WERI-Rb-1 (cell line): ENCODE data around the gene AFTPH.

Source experiments
- DNase-seq: peaks from one replicate; pipeline ENCODE4 v3.0.0-alpha.2; 2020
- H3K27ac ChIP-seq: fragments of 250-450 bp; sonication (Bioruptor Pico); 2 replicates; pipeline ENCODE4 v1.5.1; 2020; ENCODE audit warnings: mild to moderate bottlenecking, moderate library complexity
- H3K27me3 ChIP-seq: fragments of 250-450 bp; sonication (Bioruptor Pico); 2 replicates; pipeline ENCODE4 v1.5.1; 2021; ENCODE audit warnings: mild to moderate bottlenecking, low read depth, moderate library complexity; ENCODE audit not compliant: insufficient read depth, severe bottlenecking
- H3K36me3 ChIP-seq: fragments of 250-450 bp; sonication (Bioruptor Pico); 2 replicates; pipeline ENCODE4 v1.5.1; 2020; ENCODE audit warnings: mild to moderate bottlenecking, moderate library complexity
- H3K4me3 ChIP-seq: 2 replicates; pipeline ENCODE4 v1.5.1; 2011; ENCODE audit warnings: low read depth, mild to moderate bottlenecking, control low read depth, low read length
- H3K9me3 ChIP-seq: fragments of 250-450 bp; sonication (Bioruptor Pico); 2 replicates; pipeline ENCODE4 v1.5.1; 2021; ENCODE audit warnings: mild to moderate bottlenecking, moderate library complexity; ENCODE audit not compliant: severe bottlenecking
- CTCF ChIP-seq: IDR thresholded peaks from 2 replicates; pipeline ENCODE4 v1.5.1; 2011; ENCODE audit warnings: low read depth, mild to moderate bottlenecking, control low read depth, inconsistent platforms, low read length

AFTPH gene

GRCh38 chr2:64602436-64602835 lies 78.3 kb downstream of the AFTPH start:
- no peak overlapping the region for H3K27ac ChIP-seq
- H3K27me3 ChIP-seq: no peaks in the 10 kb centered on the region
- no peak for DNase-seq
- no peak overlapping the region for H3K4me3 ChIP-seq
- no peak for TF ChIP-seq CTCF
- H3K9me3 ChIP-seq: peaks cover 3% of the 10 kb centered on the region
- H3K36me3 ChIP-seq: no peaks in the 10 kb centered on the region

GRCh38 chr2:64604155-64604554 lies 80.0 kb downstream of the AFTPH start:
- no peak for DNase-seq
- H3K4me3 ChIP-seq: no peak overlapping the region
- TF ChIP-seq CTCF: no peak

GRCh38 chr2:64605026-64605471 lies 80.9 kb downstream of the AFTPH start:
- Histone ChIP-seq H3K27me3 (no peaks in the 10 kb centered on the region), H3K9me3 (peaks cover 3% of the 10 kb centered on the region), H3K27ac (no peak overlapping the region), H3K36me3 (no peaks in the 10 kb centered on the region), H3K4me3 (no peak overlapping the region)
- DNase-seq: no peak
- TF ChIP-seq CTCF: no peak

More at GRCh38 chr2:64604155-64604554, 80.0 kb downstream of the AFTPH start:
- H3K27me3 ChIP-seq: no peaks in the 10 kb centered on the region
- H3K36me3 ChIP-seq: no peaks in the 10 kb centered on the region
- no peak overlapping the region for H3K27ac ChIP-seq
- H3K9me3 ChIP-seq: peaks cover 3% of the 10 kb centered on the region

GRCh38 chr2:64605991-64606478 lies 81.9 kb downstream of the AFTPH start:
- peaks cover 3% of the 10 kb centered on the region for H3K9me3 ChIP-seq
- TF ChIP-seq CTCF: no peak
- H3K27me3 ChIP-seq: no peaks in the 10 kb centered on the region
- H3K27ac ChIP-seq: no peak overlapping the region
- no peak for DNase-seq
- H3K4me3 ChIP-seq: no peak overlapping the region
- H3K36me3 ChIP-seq: no peaks in the 10 kb centered on the region

- Histone ChIP-seq H3K27ac (no peak overlapping the region), H3K27me3 (no peaks in the 10 kb centered on the region), H3K9me3 (peaks cover 3% of the 10 kb centered on the region), H3K36me3 (no peaks in the 10 kb centered on the region), H3K4me3 (no peak overlapping the region)
- no peak for TF ChIP-seq CTCF
- peak; percentile 81 for DNase-seq
These were observed 82.6 kb downstream of the AFTPH start for GRCh38 chr2:64606479-64607363.
